Mesothelial cell of epicardium (in vitro differentiated cells): ENCODE measurements around the gene ATG4A. TPM values are rescaled to one million over a fixed set of nuclear protein-coding genes. Genes with fewer than 3 reads are reported as not detected.

Source experiments
- DNase-seq, 2 experiments: peaks; one replicate each; pipeline ENCODE4 v3.0.0; 2021; ENCODE audit warnings: low spot score in 2 of 2; ENCODE audit not compliant: unreplicated experiment in 2 of 2
- H3K27ac Mint-ChIP-seq: 2 replicates; pipeline ENCODE4 v1.8.0; 2021; ENCODE audit warnings: mixed read lengths
- H3K27me3 Mint-ChIP-seq: 2 replicates; pipeline ENCODE4 v1.8.0; 2021; ENCODE audit warnings: low read depth, mixed read lengths
- H3K36me3 Mint-ChIP-seq: 2 replicates; pipeline ENCODE4 v1.8.0; 2021; ENCODE audit warnings: mixed read lengths
- H3K4me1 Mint-ChIP-seq: 2 replicates; pipeline ENCODE4 v1.8.0; 2021; ENCODE audit warnings: mixed read lengths
- H3K4me3 Mint-ChIP-seq: 2 replicates; pipeline ENCODE4 v1.8.0; 2021; ENCODE audit warnings: mild to moderate bottlenecking, moderate library complexity, mixed read lengths
- H3K9me3 Mint-ChIP-seq: 2 replicates; pipeline ENCODE4 v1.8.0; 2021; ENCODE audit warnings: mixed read lengths
- total RNA-seq: library from RNA; stranded (reverse); gene quantifications from 3 replicates; pipeline ENCODE4 v1.2.1, GENCODE V29; 2021
- TF ChIP-seq, protein P1 (sequence below): fragments of 200-600 bp; sonication (generic); IDR thresholded peaks from one replicate; pipeline ENCODE4 v1.5.0; 2021; ENCODE audit warnings: antibody characterized with exemption; ENCODE audit not compliant: unreplicated experiment

The ATG4A gene
- total RNA-seq, 1 donor from 2014 or later, result 7.9 TPM

DNA sequence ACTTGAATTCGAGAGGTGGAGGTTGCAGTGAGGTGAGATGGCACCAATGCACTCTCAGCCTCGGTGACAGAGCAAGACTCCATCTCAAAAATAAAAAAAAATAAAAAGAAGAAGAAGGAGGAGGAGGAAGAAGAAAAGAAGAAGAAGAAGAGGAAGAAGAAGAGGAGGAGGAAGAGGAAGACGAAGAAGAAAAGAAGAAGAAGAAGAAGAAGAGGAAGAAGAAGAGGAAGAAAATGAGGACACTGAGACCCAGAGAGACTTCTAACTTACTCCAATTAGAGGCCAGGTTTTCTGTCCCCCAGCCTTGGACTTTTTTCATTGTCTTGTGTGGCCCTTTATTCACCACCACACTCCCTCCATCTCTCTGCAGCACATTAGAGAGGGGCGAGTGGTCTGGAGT lies 70.7 kb downstream of the ATG4A start:
- DNase-seq, result no peak
- Mint-ChIP-seq H3K4me3 (no peak overlapping the region), H3K27me3 (no peaks in the 10 kb centered on the region), H3K36me3 (peaks cover 9% of the 10 kb centered on the region), H3K9me3 (no peaks in the 10 kb centered on the region), H3K4me1 (peaks cover 9% of the 10 kb centered on the region), H3K27ac (no peak overlapping the region)
- TF ChIP-seq, protein P1, sequence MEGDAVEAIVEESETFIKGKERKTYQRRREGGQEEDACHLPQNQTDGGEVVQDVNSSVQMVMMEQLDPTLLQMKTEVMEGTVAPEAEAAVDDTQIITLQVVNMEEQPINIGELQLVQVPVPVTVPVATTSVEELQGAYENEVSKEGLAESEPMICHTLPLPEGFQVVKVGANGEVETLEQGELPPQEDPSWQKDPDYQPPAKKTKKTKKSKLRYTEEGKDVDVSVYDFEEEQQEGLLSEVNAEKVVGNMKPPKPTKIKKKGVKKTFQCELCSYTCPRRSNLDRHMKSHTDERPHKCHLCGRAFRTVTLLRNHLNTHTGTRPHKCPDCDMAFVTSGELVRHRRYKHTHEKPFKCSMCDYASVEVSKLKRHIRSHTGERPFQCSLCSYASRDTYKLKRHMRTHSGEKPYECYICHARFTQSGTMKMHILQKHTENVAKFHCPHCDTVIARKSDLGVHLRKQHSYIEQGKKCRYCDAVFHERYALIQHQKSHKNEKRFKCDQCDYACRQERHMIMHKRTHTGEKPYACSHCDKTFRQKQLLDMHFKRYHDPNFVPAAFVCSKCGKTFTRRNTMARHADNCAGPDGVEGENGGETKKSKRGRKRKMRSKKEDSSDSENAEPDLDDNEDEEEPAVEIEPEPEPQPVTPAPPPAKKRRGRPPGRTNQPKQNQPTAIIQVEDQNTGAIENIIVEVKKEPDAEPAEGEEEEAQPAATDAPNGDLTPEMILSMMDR, result no peak

DNA sequence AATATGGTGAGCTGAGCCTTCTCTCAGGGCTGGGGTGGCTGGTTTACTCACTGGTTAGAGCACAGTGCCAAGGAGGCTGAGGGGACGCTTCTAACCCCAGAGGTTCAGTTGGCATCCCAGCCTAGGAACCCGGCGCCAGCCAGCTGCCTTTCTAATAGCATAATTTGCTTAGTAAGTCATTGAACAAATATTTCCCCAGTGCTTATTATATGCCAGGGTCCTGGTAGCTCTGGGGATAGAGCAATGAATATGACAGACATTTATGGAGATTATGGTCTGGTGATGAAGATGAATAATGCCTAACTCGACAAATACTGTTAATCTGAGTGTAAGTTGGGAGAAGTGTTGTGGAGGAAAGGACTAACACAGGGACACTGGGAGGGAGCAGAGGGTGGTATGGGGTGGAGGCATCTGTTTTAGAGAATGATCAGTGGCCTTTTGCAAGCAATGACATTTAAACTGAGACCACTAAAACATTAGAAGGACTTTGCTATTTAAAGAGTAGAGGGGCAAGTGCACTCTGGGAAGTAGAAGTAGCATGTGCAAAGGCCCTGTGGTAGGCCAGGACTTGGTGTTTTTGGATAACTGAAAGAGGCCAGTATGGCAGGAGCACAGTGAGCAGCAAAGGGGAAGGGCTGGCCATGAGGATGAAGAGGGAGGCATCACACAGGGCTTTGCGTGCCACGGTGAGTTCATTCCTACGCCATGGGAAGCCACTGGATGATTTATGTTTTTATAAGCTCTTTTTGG lies 71.9 kb downstream of the ATG4A start:
- Mint-ChIP-seq H3K27me3 (no peaks in the 10 kb centered on the region), H3K9me3 (no peaks in the 10 kb centered on the region), H3K4me3 (no peak overlapping the region), H3K36me3 (peaks cover 9% of the 10 kb centered on the region), H3K4me1 (peaks cover 13% of the 10 kb centered on the region), H3K27ac (no peak overlapping the region)
- DNase-seq, result no peak
- TF ChIP-seq, protein P1, result no peak

DNA sequence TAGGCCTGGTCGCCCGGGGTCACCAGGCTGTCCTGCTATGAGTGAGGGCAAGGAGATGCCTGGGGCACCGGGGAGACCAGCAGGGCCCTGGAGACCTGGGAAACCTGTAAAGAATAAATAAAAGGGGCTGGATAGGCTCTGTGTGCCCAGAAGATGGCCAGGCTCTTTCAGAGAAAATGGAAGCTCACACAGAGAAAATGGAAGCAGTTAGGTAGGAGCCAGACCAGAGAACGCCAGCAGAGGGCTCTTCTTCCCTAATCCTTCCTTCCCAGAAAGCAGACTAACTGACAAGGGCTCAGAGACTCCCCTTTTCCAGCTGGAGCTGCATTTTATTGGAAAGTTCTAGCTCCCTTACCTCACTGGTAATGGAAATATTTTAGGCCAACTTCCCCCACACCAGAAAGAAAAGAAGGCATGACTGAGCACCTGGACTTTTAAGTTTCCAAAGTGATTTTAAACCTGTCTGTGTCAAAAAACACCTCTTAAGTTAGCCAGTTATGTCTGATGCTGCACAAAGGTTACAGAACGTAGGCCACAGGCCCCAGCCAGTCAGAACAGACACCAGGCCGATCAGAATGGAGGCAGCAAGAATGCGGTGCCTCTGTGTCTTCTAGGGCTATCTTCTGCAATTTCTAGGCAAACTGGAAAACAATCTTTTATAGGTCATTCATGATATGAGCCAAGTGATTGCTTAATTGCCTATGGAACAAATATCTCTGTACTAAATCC lies 74.0 kb downstream of the ATG4A start:
- TF ChIP-seq, protein P1, result no peak
- Mint-ChIP-seq H3K4me3 (no peak overlapping the region), H3K27ac (peak overlapping the region; percentile 7), H3K27me3 (no peaks in the 10 kb centered on the region), H3K4me1 (peaks cover 13% of the 10 kb centered on the region), H3K36me3 (peaks cover 20% of the 10 kb centered on the region), H3K9me3 (no peaks in the 10 kb centered on the region)
- no peak for DNase-seq

DNA sequence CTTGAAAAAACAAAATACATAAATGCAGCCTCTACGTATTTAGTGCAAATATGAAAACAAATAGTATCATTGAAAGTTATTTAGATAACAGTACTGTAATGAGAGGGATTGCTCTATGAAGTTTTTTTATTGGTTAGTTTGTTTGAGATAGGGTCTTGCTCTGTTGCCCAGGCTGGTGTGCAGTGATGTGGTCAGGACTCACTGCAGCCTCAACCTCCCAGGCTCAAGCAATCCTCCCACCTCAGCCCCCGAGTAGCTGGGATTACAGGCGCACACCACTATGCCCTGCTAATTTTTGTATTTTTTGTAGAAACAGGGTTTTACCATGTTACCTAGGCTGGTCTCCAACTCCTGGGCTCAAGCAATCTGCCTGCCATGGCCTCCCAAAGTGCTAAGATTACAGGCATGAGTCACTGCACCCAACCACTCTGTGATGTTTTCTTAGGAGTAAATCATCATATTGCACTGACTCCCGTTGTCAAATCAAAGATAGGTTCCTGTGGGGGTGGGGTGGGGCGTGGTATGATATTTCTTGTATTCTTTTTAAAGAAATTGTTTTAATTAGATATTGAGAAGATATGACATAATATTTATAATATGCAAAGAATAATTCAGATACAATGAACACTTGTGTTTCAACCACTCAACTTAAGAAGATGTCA lies 75.8 kb downstream of the ATG4A start:
- no peak overlapping the region for H3K4me3 Mint-ChIP-seq
- TF ChIP-seq, protein P1, result no peak
- no peaks in the 10 kb centered on the region for H3K9me3 Mint-ChIP-seq
- H3K36me3 Mint-ChIP-seq, result peaks cover 30% of the 10 kb centered on the region
- H3K4me1 Mint-ChIP-seq, result peaks cover 13% of the 10 kb centered on the region
- H3K27ac Mint-ChIP-seq, result no peak overlapping the region
- no peak for DNase-seq
- H3K27me3 Mint-ChIP-seq, result no peaks in the 10 kb centered on the region

DNA sequence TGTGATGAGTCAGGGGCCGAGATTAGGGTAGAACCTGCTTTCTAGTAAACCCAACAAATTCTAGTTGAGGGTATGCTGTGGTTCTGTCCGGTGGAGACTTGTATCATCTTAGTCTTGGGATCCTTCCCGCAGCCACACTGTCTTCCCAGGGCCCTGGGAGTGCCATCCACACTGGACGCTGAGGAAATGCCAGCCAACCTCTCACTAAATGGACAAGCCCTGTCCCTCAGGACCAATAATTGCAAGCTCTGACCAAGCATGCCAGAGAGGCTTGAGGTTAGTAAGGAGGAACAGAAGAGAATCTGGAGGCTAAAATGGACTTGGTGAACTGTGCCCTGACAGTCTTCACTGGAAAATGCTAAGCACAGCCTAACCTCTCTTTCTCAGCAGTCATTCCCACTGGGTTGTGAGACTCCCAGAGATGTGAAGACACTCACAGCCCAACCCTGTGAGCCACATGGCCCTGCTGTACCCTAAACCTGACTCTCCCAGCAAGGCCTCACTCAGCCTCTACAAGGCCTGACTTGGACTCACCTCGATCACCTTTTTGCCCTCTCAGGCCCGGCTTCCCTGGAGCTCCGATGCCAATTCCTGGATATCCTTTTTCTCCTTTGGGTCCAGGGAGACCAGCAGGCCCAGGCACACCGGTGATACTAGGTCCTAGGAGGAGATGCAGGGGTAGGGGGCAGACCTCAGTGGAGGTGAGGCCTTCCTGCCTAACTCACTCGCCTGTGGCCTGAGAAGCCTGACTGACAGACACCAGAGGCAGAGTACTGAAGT lies 77.6 kb downstream of the ATG4A start:
- Mint-ChIP-seq H3K9me3 (no peaks in the 10 kb centered on the region), H3K4me1 (peaks cover 13% of the 10 kb centered on the region), H3K27me3 (no peaks in the 10 kb centered on the region), H3K27ac (no peak overlapping the region), H3K4me3 (no peak overlapping the region), H3K36me3 (peaks cover 28% of the 10 kb centered on the region)
- TF ChIP-seq, protein P1, result no peak
- no peak for DNase-seq
